Measurements from ENCODE around the gene ANKRD40.
"Not testable (repeated sequence)": the region's sequence is repeated elsewhere in the genome, so short reads cannot be mapped to it uniquely, and the experiment has no call there.

Gene ANKRD40

DNA sequence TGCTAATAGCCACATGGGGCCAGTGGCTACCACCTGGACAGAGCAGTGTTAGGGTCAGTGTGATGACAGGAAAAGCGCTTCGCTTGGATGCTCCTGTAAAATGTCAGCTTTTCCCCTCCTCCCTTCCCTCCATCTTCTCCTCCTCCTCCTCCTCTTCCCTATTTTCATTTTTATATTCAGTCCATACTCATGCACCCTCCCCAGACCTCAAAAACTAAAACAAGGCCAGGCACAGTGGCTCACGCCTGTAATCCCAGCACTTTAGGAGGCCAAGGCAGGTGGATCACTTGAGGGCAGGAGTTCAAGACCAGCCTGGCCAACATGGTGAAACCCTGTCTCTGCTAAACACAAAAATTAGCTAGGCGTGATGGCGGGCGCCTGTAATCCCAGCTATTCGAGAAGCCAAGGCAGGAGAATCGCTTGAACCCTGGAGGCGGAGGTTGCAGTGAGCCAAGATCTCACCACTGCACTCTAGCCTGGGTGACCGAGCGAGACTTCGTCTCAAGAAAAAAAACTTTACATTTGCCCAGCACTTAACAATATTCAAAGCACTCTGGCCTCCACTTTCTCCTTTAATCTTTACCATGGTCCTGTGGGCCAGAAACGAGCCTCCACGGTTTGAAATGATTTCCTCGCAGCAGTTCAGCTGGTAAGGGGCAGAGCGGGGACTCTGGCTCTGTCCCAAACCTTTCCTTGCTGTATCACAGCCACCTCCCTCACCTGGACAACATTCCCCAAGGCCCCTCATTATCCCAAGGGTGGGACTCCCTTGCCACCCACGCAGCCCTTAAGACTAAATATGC is 21.8 kb downstream of the ANKRD40 start:
- no peak for DNase-seq

DNA sequence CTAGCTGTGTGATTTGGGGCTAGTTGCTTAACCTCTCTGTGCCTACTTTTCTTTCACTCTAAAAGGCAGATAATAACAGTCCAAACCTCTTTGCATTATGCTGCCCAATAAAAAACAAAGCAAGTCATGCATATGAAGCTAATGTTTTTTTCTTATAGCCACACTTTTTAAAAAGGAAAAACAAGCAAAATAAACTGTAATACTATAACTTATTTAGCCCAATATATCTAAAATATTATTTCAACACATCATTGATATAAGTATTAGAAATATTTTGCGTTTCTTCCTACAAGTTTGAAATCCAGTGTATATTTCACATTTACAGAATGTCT is 22.4 kb downstream of the ANKRD40 start:
- no peak for DNase-seq

DNA sequence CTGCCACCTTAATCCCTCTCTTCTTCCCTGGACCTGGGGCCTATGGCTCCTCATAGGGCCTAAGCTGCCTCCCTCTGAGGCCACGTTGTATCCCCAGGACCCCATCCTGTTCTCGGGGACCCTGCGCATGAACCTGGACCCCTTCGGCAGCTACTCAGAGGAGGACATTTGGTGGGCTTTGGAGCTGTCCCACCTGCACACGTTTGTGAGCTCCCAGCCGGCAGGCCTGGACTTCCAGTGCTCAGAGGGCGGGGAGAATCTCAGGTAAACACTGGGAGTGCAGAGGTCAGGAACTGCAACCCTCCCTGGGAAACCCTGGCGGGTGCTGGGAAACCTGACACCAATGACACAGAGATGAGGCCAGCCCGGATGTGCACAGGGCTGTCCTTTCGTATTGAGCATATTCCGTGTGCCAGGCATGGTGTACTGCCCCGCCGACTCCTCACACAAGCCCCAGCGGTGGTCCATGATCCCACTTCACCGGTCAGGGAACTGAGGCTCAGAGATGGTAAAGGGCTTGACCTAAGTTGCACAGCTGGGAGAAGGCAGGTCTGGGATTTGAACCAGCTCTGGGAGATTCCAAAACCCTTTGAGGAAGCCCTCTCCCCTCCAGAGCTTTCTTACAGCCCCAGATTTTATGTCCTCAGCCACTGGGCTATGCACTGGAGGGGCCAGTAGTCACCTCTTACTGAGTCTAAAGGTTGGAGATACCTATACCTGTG is 22.9 kb downstream of the ANKRD40 start:
- no peak for DNase-seq

DNA sequence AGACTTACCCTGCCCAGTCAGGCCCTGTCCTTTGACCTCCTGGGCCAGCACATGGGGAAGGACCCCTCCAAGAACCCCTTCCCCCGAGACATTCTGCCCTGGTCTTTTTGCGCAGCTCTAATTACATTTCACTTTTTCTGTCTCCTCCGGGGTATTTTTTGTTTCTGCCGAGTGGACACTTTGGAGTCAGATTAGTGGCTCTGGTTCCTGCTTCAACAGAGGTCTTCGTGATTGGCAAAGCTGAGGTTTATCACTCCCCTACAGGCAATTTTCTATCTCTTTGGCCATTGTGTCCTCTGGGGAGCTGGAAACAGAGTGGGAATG is 23.5 kb downstream of the ANKRD40 start:
- no peak for DNase-seq

DNA sequence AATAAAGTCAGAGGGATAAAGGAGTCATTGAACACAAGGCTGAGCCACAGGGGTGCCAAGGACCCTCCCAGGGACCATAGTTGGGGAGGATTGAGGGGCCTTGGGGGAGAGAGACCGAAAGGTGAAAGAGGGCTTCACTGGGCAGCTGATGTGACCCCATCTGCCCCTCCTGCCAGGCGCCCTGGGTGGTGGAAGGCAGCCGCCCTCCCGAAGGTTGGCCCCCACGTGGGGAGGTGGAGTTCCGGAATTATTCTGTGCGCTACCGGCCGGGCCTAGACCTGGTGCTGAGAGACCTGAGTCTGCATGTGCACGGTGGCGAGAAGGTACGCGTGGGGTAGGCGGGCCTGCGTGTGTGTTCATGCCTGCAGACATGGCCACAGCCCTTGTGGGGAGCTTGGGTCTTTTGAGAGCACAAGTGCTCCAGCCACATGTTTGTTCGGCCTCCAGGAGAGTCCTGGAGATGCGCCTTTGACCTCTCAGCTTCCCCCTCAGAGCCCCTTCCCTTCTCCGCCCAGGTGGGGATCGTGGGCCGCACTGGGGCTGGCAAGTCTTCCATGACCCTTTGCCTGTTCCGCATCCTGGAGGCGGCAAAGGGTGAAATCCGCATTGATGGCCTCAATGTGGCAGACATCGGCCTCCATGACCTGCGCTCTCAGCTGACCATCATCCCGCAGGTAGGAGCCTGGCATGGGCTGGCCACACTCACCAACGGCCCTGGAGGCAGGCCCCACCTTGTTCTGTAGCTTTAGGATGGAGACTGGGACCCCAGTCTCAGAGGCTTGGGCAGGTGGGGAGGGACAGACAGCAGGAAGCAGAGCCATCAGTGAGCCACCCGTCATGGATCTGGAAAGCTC is 24.1 kb downstream of the ANKRD40 start:
- no peak for DNase-seq

DNA sequence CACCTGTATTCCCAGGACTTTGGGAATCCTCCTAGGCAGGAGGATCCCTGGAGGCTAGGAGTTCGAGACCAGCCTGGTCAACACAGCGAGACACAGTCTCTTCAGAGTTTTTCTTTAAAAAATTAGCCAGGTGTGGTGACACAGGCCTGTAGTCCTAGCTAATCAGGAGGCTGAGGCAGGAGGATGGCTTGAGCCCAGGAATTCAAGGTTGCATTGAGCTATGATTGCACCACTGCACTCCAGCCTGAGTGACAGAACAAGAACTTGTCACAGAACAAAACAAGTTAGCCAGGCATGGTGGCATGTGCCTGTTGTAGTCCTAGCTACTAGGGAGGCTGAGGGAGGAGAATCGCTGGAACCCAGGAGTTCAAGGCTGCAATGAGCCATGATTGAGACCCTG is 24.8 kb downstream of the ANKRD40 start:
- no peak for DNase-seq

DNA sequence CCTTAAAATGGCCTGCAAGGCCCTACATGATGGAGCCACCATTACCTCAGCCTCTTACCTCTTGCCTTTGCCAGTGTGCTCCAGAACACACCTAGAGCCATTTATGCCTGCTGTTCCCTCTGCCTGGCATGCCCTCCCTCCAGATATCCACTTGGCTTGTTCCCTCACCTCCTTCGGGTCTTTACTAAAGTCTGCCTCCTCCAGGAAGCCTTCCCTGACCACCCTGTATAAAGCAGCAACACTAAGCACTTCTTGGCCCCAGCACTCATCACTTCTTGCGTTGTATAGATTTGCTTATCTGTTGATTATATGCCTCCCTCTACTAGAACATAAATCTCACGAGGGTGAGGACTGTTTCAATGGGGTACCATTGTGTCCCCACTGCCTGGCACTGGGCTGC is 25.3 kb downstream of the ANKRD40 start:
- no peak for DNase-seq

DNA sequence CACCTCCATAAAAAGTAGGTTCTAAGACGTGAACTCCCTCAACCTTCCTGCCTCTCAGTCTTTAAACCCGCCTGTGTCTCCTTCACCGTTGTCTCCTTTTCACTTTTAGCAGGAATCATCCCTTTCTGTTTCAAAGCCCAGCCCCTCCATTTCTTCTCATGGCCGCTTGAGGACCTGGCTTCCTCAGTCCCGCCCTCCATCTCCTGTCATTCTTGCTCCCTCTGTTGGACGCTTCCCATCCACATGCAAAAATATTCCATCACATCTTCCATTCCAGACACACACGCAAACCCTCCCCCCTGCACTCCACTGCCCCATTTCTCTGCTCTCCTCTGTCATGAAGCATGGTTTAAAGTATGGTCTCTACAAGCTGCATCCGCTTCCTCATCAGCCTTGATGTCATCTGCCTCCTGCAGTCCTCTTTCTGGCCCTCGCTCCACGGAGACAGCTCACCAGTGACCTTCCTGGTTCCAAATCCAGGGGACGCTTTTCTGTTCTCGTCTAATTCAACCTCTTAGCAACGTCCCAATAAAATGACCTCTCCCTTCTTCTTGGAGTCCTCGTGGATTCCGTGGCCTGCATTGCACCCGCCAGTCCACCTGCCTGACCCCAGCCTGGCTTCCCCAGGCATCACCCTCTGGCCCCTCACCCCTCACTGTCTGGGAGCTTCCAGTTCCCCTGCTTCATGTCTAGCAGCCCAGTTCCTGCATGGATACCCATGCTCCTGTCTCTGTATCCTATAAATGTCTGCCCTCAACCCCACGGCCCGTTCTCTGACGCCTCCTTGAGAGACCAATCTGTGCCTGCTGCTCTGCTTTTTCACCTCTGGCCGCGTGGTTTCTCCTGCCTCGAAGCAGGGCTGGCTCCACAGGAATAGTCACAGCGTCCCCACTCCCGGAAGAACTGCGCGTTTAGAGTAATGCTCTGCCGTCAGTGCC is 26.2 kb downstream of the ANKRD40 start:
- peak in 3 of 14 donors; percentile 16 to 30 (median 23) for DNase-seq

DNA sequence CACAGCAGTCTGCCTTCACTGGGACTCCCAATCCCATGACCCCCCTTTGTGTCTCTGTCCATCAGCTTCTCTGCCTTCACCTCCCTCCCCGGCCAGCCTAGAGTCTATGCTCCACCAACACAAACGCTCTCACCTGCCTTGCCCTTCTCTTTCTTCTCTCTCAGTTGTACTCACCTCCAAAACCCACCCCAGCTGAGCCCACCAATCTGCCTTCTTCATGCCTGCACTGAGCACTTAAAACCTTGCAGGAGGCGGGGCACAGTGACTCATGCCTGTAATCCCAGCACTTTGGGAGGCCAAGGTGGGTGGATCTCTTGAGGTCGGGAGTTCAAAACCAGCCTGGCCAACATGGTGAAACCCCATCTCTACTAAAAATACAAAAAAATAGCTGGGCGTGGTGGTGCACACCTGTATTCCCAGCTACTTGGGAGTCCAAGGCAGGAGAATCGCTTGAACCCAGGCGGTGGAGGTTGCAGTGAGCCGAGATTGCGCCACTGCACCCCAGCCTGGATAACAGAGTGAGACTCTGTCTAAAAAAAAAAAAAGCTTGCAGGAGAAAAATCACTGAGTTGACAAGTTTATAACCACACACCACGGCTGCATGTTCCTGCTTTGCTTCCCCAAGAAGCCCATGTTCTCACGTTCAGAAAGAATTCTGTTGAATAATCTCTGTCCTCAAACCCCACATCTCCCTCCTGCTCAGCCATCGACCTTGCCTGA is 27.0 kb downstream of the ANKRD40 start:
- not testable (repeated sequence) for DNase-seq

DNA sequence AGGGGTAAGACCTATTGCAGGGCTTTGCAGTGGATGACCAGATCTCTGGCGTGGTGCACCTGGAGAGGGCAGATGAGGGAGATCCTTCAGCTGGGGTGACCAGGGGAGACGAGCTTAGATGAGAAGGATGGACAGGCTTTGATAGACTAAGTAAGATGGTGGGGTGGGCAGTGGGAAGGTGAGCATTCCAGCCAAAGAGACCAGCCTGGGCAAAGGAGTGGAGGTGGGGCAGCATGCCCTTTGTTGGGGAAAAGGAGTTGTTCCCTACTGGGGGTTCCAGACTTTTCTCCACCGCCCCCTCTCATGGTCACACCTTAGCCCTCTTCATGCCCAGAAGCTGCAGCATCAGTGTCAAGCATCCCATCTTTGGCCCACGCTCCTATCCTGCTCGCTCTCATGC is 27.6 kb downstream of the ANKRD40 start:
- no peak for DNase-seq

DNA sequence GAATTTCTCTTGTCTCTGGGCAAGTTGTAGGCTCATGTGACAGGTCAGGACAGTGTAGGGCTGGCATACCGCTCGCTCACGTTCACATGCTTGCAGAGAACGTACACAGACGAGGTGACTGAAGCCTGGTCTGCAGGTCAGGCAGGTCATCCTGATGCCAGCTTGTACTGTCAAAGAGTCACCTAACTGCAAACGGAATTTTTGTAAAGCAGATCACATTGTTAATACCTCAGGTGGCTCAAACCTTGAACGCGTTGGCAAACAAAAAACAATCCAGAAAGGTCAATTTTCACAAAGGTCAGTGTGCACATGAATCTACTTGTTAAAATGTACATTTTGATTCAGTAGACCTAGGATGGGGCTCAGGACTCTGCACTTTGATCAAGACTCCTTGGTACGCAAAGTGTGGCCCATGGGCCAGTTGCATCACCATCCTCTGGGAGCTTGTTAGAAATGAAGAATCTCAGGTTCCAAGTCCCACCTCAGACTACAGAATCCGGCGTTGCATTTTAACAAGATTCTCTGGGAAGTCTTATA is 28.6 kb downstream of the ANKRD40 start:
- no peak for DNase-seq

DNA sequence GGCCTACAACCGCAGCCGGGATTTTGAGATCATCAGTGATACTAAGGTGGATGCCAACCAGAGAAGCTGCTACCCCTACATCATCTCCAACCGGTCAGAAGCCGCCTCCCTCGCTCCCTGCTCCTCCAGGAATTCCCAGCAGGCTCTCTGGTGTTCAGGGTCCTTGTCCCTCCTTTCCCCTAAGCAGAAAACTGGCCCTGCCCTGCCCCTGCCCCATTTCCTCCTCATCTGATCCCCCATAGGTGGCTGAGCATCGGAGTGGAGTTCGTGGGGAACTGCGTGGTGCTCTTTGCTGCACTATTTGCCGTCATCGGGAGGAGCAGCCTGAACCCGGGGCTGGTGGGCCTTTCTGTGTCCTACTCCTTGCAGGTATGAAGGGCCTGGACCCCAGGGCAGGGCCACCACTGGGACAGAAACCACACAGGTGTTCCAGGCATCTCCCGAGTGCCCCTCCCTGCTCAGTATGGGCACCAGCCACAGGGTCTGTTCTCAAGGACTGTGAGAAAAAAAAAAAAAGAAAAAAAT is 29.8 kb downstream of the ANKRD40 start:
- no peak for DNase-seq

DNA sequence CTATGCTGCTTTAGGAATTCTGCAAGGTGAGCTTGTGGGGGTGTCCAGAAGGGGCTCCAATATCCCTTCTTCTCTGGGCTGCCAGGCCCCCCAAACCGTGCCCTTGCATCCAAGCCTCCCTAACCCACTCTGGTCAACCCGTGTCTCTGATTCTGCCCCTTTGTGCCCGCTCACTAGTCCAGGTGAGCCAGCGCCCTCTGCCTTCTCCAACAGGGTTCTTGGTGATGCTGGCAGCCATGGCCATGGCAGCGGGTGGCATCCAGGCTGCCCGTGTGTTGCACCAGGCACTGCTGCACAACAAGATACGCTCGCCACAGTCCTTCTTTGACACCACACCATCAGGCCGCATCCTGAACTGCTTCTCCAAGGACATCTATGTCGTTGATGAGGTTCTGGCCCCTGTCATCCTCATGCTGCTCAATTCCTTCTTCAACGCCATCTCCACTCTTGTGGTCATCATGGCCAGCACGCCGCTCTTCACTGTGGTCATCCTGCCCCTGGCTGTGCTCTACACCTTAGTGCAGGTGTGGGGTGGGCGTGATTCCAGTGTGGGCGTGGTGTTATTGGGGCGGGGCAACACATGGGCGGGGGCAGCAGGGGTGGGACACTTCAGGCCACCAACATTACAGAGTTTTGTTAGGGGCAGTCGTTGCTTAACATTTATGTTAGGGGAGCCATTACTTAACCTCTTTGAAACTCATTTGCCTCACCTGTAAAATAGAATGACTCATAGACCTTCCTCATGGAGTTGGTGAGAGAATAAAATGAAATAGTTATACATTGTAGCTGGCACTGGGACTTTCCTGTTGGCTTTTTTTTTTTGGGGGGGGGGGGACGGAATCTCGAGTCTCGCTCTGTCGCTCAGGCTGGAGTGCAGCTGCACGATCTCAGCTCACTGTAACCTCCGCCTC is 31.4 kb downstream of the ANKRD40 start:
- no peak for DNase-seq

DNA sequence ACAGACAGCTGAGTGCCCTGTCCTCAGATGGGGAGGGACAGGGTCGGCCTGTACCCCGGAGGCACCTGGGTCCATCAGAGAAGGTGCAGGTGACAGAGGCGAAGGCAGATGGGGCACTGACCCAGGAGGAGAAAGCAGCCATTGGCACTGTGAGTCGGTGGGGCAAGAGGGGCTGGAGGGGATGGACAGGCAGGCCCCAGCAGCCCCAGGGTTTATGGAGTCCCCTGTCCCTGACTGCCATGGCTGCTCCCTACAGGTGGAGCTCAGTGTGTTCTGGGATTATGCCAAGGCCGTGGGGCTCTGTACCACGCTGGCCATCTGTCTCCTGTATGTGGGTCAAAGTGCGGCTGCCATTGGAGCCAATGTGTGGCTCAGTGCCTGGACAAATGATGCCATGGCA is 32.1 kb downstream of the ANKRD40 start:
- DNase-seq, result peak in 1 of 14 donors; percentile 96

DNA sequence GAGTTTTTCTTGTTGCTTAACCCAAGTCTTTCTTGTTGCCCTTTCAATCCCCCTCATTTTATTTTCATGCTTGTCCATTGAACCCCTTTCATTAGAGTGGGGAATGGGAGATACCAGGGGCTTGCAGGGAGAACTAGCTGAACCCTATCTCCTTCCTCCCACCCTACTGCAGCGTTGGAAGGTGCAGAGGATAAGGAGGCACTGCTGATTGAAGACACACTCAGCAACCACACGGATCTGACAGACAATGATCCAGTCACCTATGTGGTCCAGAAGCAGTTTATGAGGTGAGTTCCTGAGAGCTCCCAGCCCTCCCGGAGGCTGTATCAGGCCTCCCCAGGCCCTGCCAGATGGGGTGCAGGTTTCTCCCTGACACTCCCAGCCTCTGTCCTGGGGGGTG is 32.5 kb downstream of the ANKRD40 start:
- DNase-seq, result no peak

DNA sequence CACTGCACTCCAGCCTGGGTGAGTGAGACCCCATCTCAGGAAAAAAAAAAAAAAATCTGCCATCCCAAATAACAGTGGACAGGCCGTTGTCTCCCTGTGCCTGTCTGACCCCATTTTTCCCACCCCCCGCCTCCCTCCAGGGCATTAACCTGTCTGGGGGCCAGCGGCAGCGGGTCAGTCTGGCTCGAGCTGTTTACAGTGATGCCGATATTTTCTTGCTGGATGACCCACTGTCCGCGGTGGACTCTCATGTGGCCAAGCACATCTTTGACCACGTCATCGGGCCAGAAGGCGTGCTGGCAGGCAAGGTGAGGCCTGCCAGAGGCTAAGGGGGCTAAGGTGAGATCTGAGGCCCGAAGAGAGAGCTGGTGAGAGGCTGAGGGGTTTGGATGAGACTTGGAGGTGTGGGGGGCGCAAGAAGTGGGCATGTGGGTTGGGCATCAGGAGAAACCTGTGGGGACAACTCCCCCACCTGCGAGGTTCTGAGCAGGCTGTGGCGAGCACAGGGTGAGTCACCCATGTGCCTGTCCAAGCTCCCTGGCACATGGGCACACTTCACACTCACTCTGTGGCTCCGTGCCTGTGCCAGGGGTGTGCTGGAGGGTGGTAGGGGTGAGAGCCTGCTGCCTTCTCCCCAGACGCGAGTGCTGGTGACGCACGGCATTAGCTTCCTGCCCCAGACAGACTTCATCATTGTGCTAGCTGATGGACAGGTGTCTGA is 34.7 kb downstream of the ANKRD40 start:
- peak in 1 of 14 donors; percentile 36 for DNase-seq

DNA sequence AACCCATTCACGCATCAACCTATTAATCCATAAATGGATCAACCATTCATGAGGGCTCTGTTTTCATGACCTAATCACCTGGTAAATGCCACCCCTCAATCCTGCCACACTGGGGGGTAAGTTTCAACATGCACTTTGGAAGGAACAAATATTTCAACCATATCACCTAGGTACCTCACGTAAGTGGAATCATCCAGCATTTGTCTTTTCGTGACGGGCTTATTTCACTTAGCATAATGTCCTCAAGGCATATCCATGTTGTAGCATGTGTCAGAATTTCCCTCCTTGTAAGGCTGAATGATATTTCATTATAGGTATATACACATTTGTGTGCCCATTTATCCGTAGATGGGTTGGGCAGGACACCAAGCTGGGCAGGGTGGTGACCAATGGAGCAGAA is 35.6 kb downstream of the ANKRD40 start:
- no peak for DNase-seq

DNA sequence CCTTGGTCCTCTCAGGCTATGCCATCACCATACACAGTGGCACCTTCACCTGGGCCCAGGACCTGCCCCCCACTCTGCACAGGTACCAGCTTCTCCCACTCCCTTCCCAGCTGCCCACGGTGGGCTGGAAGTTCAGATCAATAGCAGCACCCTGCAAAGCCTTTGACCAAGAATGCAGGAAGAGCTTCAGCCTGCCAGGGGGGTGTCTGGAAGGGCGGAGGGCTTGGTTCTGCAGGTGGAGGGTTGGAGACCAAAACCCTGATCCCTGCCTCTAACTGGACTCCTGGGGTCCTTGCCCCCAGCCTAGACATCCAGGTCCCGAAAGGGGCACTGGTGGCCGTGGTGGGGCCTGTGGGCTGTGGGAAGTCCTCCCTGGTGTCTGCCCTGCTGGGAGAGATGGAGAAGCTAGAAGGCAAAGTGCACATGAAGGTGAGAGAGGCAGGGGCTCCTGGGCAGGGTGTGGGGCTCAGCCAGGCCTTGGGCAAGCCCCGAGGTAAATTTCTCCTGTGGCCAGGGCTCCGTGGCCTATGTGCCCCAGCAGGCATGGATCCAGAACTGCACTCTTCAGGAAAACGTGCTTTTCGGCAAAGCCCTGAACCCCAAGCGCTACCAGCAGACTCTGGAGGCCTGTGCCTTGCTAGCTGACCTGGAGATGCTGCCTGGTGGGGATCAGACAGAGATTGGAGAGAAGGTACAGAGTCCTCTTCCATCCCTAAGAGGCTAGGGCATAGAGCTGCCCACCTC is 38.7 kb downstream of the ANKRD40 start:
- no peak for DNase-seq

Measured in C1 segment of cervical spinal cord (tissue), 14 donors.